ENCODE data around the gene RETREG3. TPM values are rescaled to one million over a fixed set of nuclear protein-coding genes. Genes with fewer than 3 reads are reported as not detected.

The RETREG3 gene
- total RNA-seq, 2 experiments from 2014 or later = 33.5 to 50.5 TPM

GRCh38 chr17:42566215-42566882, 42.8 kb downstream of the RETREG3 start:
- H3K4me3 ChIP-seq (ENCODE audit: low read depth, low read length, poor library complexity, severe bottlenecking) = peak overlapping the region; percentile 77
- ChIA-PET CTCF (ENCODE audit: unreplicated experiment) (interaction anchor here (1.8 kb wide), 1 partner anchor 11 kb away, joined by 8 read pairs; the partner anchor contains the start of gene PSMC3IP), POLR2A (no interaction called here)
- no peaks in the 10 kb centered on the region for H3K9me2 ChIP-seq (ENCODE audit: insufficient read depth, low read length)
- peak overlapping the region; percentile 30; the same call in 1 of the 2 replicates for H2AFZ ChIP-seq (ENCODE audit: low read length)
- intact Hi-C loops (cut with micrococcal nuclease; ENCODE audit: unreplicated experiment) = no loop called here
- DNase-seq (ENCODE audit: low spot score) = no peak
- H4K20me1 ChIP-seq (ENCODE audit: insufficient read depth, low read length) = no peaks in the 10 kb centered on the region
- no TSS peak for BruUV-seq (replicated peaks)
- no peaks in the 10 kb centered on the region for H3K9me3 ChIP-seq (ENCODE audit: low read length)
- H3K79me2 ChIP-seq (ENCODE audit: insufficient read depth, low read depth, low read length) = peaks cover 40% of the 10 kb centered on the region
- H3K4me1 ChIP-seq (ENCODE audit: insufficient read depth, low read length, poor library complexity, severe bottlenecking) = peaks cover 34% of the 10 kb centered on the region
- peak overlapping the region; percentile 90 for H3K4me2 ChIP-seq (ENCODE audit: low read length)
- TF ChIP-seq CTCF (conservative IDR thresholded peaks at IDR 0.05; ENCODE audit: low read length) (no peak), EZH2phosphoT487 (IDR thresholded peaks at IDR 0.05; ENCODE audit: borderline replicate concordance, low read depth, low read length) (no peak)
- peaks cover 76% of the 10 kb centered on the region for H3K36me3 ChIP-seq (ENCODE audit: insufficient read depth, low read length)
- H3K27ac ChIP-seq (ENCODE audit: low read depth, low read length, poor library complexity, severe bottlenecking) = peak overlapping the region; percentile 69

- no peaks in the 10 kb centered on the region for H3K9me3 ChIP-seq (ENCODE audit: low read length)
- ChIA-PET POLR2A (no interaction called here), CTCF (ENCODE audit: unreplicated experiment) (no interaction called here)
- H3K4me2 ChIP-seq (ENCODE audit: low read length) = peak overlapping the region; percentile 90; the same call in 1 of the 2 replicates
- peaks cover 40% of the 10 kb centered on the region for H3K79me2 ChIP-seq (ENCODE audit: insufficient read depth, low read depth, low read length)
- H3K36me3 ChIP-seq (ENCODE audit: insufficient read depth, low read length) = peaks cover 69% of the 10 kb centered on the region
- DNase-seq (ENCODE audit: low spot score) = no peak
- H2AFZ ChIP-seq (ENCODE audit: low read length) = no peak overlapping the region
- TF ChIP-seq CTCF (conservative IDR thresholded peaks at IDR 0.05; ENCODE audit: low read length) (no peak), EZH2phosphoT487 (IDR thresholded peaks at IDR 0.05; ENCODE audit: borderline replicate concordance, low read depth, low read length) (no peak)
- H3K4me3 ChIP-seq (ENCODE audit: low read depth, low read length, poor library complexity, severe bottlenecking) = no peak overlapping the region
- no peaks in the 10 kb centered on the region for H3K9me2 ChIP-seq (ENCODE audit: insufficient read depth, low read length)
- intact Hi-C loops (cut with micrococcal nuclease; ENCODE audit: unreplicated experiment) = no loop called here
- H3K4me1 ChIP-seq (ENCODE audit: insufficient read depth, low read length, poor library complexity, severe bottlenecking) = peaks cover 36% of the 10 kb centered on the region
- H3K27ac ChIP-seq (ENCODE audit: low read depth, low read length, poor library complexity, severe bottlenecking) = peak overlapping the region; percentile 69
- BruUV-seq (replicated peaks) = no TSS peak
- H4K20me1 ChIP-seq (ENCODE audit: insufficient read depth, low read length) = no peaks in the 10 kb centered on the region
Observed at GRCh38 chr17:42565523-42566214, 43.5 kb downstream of the RETREG3 start.

Measured in OCI-LY7 (cell line).